HS-27A (cell line): Measurements from ENCODE around the gene NHS.
A peak's percentile ranks its signal among the peaks of the same experiment; 100 is the strongest.
"Not testable (repeated sequence)": the region's sequence is repeated elsewhere in the genome, so short reads cannot be mapped to it uniquely, and the experiment has no call there.

ENCODE experiments used
- DNase-seq: peaks from one replicate; pipeline ENCODE4 v3.0.0-alpha.2; 2012; ENCODE audit warnings: low read depth, missing footprints

NHS gene

GRCh38 chrX:17405225-17405969, 30.4 kb downstream of the NHS start:
- peak; percentile 50 for DNase-seq

GRCh38 chrX:17409566-17410290, 34.7 kb downstream of the NHS start:
- DNase-seq = no peak

GRCh38 chrX:17410651-17411050, 35.7 kb downstream of the NHS start:
- DNase-seq = no peak

GRCh38 chrX:17411205-17411604, 36.2 kb downstream of the NHS start:
- DNase-seq = no peak

- peak; percentile 41 for DNase-seq
Observed at GRCh38 chrX:17412692-17413091, 37.7 kb downstream of the NHS start.

- no peak for DNase-seq
Observed at GRCh38 chrX:17413228-17413627, 38.2 kb downstream of the NHS start.

- DNase-seq = no peak
Observed at GRCh38 chrX:17414027-17414658, 39.1 kb downstream of the NHS start.

GRCh38 chrX:17414839-17415238, 39.8 kb downstream of the NHS start:
- no peak for DNase-seq

GRCh38 chrX:17415242-17415810, 40.3 kb downstream of the NHS start:
- DNase-seq = no peak

GRCh38 chrX:17417372-17417771, 42.4 kb downstream of the NHS start:
- no peak for DNase-seq

- DNase-seq = no peak
Observed at GRCh38 chrX:17425136-17425535, 50.1 kb downstream of the NHS start.

- DNase-seq = no peak
Observed at GRCh38 chrX:17425551-17425950, 50.6 kb downstream of the NHS start.

GRCh38 chrX:17431171-17431570, 56.2 kb downstream of the NHS start:
- DNase-seq = no peak

GRCh38 chrX:17432158-17432557, 57.2 kb downstream of the NHS start:
- no peak for DNase-seq

- DNase-seq = no peak
Observed at GRCh38 chrX:17433965-17434364, 59.0 kb downstream of the NHS start.

- DNase-seq = no peak
Observed at GRCh38 chrX:17435476-17435875, 60.5 kb downstream of the NHS start.

GRCh38 chrX:17438221-17438620, 63.2 kb downstream of the NHS start:
- DNase-seq = no peak

GRCh38 chrX:17440258-17440657, 65.3 kb downstream of the NHS start:
- no peak for DNase-seq

GRCh38 chrX:17440836-17441235, 65.8 kb downstream of the NHS start:
- no peak for DNase-seq

GRCh38 chrX:17441965-17442364, 67.0 kb downstream of the NHS start:
- peak; percentile 11 for DNase-seq

GRCh38 chrX:17442898-17443297, 67.9 kb downstream of the NHS start:
- DNase-seq = no peak

GRCh38 chrX:17443556-17443955, 68.6 kb downstream of the NHS start:
- no peak for DNase-seq

GRCh38 chrX:17446269-17446668, 71.3 kb downstream of the NHS start:
- not testable (repeated sequence) for DNase-seq
